ENCODE data around the gene KRTAP4-8. TPM values are rescaled to one million over a fixed set of nuclear protein-coding genes. Genes with fewer than 3 reads are reported as not detected.

Gene KRTAP4-8
- total and polyA plus RNA-seq, 2 of the 8 experiments (the other 6 are each of a cell fraction or from before 2014, with no cell fraction given) = not detected

DNA sequence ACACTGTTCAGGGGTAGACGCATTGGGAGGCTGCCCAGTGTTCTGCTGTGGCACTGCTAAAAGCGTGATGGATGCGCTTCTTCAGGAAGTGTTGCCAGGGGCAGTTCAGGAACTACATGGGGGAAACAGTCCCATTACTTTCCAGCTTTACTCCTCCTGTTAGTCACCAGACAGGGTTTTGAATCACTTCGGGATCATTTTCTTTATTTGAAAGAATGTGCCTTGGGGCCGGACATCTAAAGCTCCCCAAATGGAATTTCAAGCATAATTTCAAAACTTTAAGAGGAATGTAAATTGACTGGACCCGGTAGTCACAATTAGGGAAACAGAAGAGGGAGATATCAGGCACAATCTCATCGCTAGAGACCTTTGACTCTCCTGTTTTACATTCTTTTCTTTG is 49.5 kb downstream of the KRTAP4-8 start:
- H2AK5ac ChIP-seq (ENCODE audit: low read depth, low read length) = no peak overlapping the region
- H2BK5ac ChIP-seq (ENCODE audit: low read depth, low read length) = no peak overlapping the region
- no peak overlapping the region for H3K56ac ChIP-seq (replicated peaks; ENCODE audit: insufficient read length, low read depth, low read length)
- no peaks in the 10 kb centered on the region for H4K20me1 ChIP-seq (replicated peaks in 1 of 2; ENCODE audit: control insufficient read depth in 1 of 2, insufficient read depth in 2 of 2, low read length in 2 of 2)
- no peak overlapping the region for H2BK120ac ChIP-seq (replicated peaks; ENCODE audit: low read depth, low read length)
- 0 out of 2 replicates have a peak overlapping the region, but pooled peaks have one; percentile 40 for H2AFZ ChIP-seq (ENCODE audit: low read length)
- H3K79me1 ChIP-seq (ENCODE audit: low read depth, low read length) = no peaks in the 10 kb centered on the region
- peak overlapping the region; percentile 19 for H4K91ac ChIP-seq (replicated peaks; ENCODE audit: insufficient read length, low read length)
- no peak overlapping the region for H2BK15ac ChIP-seq (ENCODE audit: low read length)
- H3K9ac ChIP-seq (replicated peaks in 1 of 4; ENCODE audit: extremely low read depth in 1 of 4, low read depth in 3 of 4, low read length in 3 of 4) = no peak overlapping the region
- H3K18ac ChIP-seq (ENCODE audit: extremely low read depth, low read length) = no peak overlapping the region; the same call in 1 of the 2 replicates
- H2BK20ac ChIP-seq (ENCODE audit: low read length) = no peak overlapping the region
- H3K23me2 ChIP-seq (ENCODE audit: low read depth, low read length) = no peaks in the 10 kb centered on the region
- H3K14ac ChIP-seq (ENCODE audit: insufficient read length) = no peak overlapping the region
- H3K4me3 ChIP-seq (ENCODE audit: extremely low read depth in 1 of 4, insufficient read depth in 2 of 4, low read depth in 3 of 4, low read length in 4 of 4) = no peak overlapping the region
- H3K27me3 ChIP-seq (replicated peaks in 1 of 4; ENCODE audit: control insufficient read depth in 3 of 4, extremely low read depth in 1 of 4, insufficient read depth in 3 of 4, low read length in 3 of 4) = no peaks in the 10 kb centered on the region
- H2BK12ac ChIP-seq (ENCODE audit: low read depth, low read length) = no peak overlapping the region
- ChIA-PET POLR2A (ENCODE audit: partially characterized antibody) (no interaction called here), CTCF (ENCODE audit: partially characterized antibody) (interaction anchor here (0.7 to 1.0 kb wide), 4 partner anchors 10 to 182 kb away, joined by 3 read pairs; no protein-coding TSS in a partner anchor)
- WGBS, 2 experiments (ENCODE audit: extremely low coverage in 1 of 2, insufficient coverage in 1 of 2, insufficient read length in 1 of 2, insufficient replicate concordance in 2 of 2, low coverage in 1 of 2, low lambda C conversion rate in 2 of 2, missing lambda C conversion rate in 1 of 2) = 82% methylated on average over 7 of the region's 7 CpGs; no CpG with 5 or more reads in 1 of the 2 experiments
- no peak overlapping the region for H3K4ac ChIP-seq (replicated peaks; ENCODE audit: insufficient read length, low read depth, low read length)
- H3K4me2 ChIP-seq (ENCODE audit: insufficient read depth in 1 of 2, low read depth in 2 of 2, low read length in 2 of 2) = no peak overlapping the region
- DNase-seq (ENCODE audit: low read depth in 1 of 2, low spot score in 2 of 2) = no peak
- FAIRE-seq = no peak
- no peaks in the 10 kb centered on the region for H3K36me3 ChIP-seq (ENCODE audit: control insufficient read depth in 2 of 4, insufficient read depth in 4 of 4, low read length in 3 of 4)
- H4K8ac ChIP-seq (ENCODE audit: extremely low read depth, insufficient read depth, low read length) = no peak overlapping the region
- H3K9me3 ChIP-seq (ENCODE audit: insufficient read depth in 2 of 2, low read depth in 1 of 2, low read length in 1 of 2) = no peaks in the 10 kb centered on the region
- no peak overlapping the region for H3K23ac ChIP-seq (ENCODE audit: insufficient read length)
- TF ChIP-seq RAD21 (IDR thresholded peaks at IDR 0.05 in 1 of 2, conservative IDR thresholded peaks at IDR 0.05 in 1 of 2; ENCODE audit: low read depth in 2 of 2, low read length in 2 of 2) = no peak
- H4K5ac ChIP-seq (ENCODE audit: insufficient read length, low read depth, low read length) = no peak overlapping the region
- H3K4me1 ChIP-seq (replicated peaks in 1 of 4; ENCODE audit: control insufficient read depth in 3 of 4, insufficient read depth in 4 of 4, low read length in 3 of 4) = peaks cover 0 to 2% (median 0%) of the 10 kb centered on the region in 4 experiments; a peak in 1 of 7 replicates
- no peak overlapping the region for H3K27ac ChIP-seq (ENCODE audit: low read depth, low read length)
- no peaks in the 10 kb centered on the region for H3K79me2 ChIP-seq (ENCODE audit: control insufficient read depth in 1 of 2, insufficient read depth in 2 of 2, low read length in 2 of 2)

Other genes starting within 250 kb of the KRTAP4-8 start
Only the 30 nearest of the 38 such genes appear.
- not detected in 2 replicates for gene KRT39, start 131.2 kb downstream of the KRTAP4-8 start, total RNA-seq (2021; fragmentation: NEBNext Ultra II Directional; extraction: Animal tissue kit (Norgen Biotek cat#: 25700))
- not detected in 2 replicates for gene KRT39, start 131.2 kb downstream of the KRTAP4-8 start, polyA plus RNA-seq (2011; rRNA removed)
- gene KRT40, start 113.8 kb downstream of the KRTAP4-8 start, total RNA-seq (2021; fragmentation: NEBNext Ultra II Directional; extraction: Animal tissue kit (Norgen Biotek cat#: 25700)) = not detected in 2 replicates
- not detected in 2 replicates for gene KRT40, start 113.8 kb downstream of the KRTAP4-8 start, polyA plus RNA-seq (2011; rRNA removed)
- gene KRTAP3-3, start 104.0 kb downstream of the KRTAP4-8 start, total RNA-seq (2021; fragmentation: NEBNext Ultra II Directional; extraction: Animal tissue kit (Norgen Biotek cat#: 25700)) = not detected in 2 replicates
- gene KRTAP3-3, start 104.0 kb downstream of the KRTAP4-8 start, polyA plus RNA-seq (2011; rRNA removed) = not detected in 2 replicates
- not detected in 2 replicates for gene KRTAP3-2, start 98.2 kb downstream of the KRTAP4-8 start, total RNA-seq (2021; fragmentation: NEBNext Ultra II Directional; extraction: Animal tissue kit (Norgen Biotek cat#: 25700))
- not detected in 2 replicates for gene KRTAP3-2, start 98.2 kb downstream of the KRTAP4-8 start, polyA plus RNA-seq (2011; rRNA removed)
- gene KRTAP3-1, start 89.0 kb downstream of the KRTAP4-8 start, total RNA-seq (2021; fragmentation: NEBNext Ultra II Directional; extraction: Animal tissue kit (Norgen Biotek cat#: 25700)) = not detected in 2 replicates
- gene KRTAP3-1, start 89.0 kb downstream of the KRTAP4-8 start, polyA plus RNA-seq (2011; rRNA removed) = not detected in 2 replicates
- not detected in 2 replicates for gene KRTAP1-5, start 70.9 kb downstream of the KRTAP4-8 start, total RNA-seq (2021; fragmentation: NEBNext Ultra II Directional; extraction: Animal tissue kit (Norgen Biotek cat#: 25700))
- not detected in 2 replicates for gene KRTAP1-5, start 70.9 kb downstream of the KRTAP4-8 start, polyA plus RNA-seq (2011; rRNA removed)
- not detected in 2 replicates for gene KRTAP1-4, start 67.9 kb downstream of the KRTAP4-8 start, total RNA-seq (2021; fragmentation: NEBNext Ultra II Directional; extraction: Animal tissue kit (Norgen Biotek cat#: 25700))
- not detected in 2 replicates for gene KRTAP1-4, start 67.9 kb downstream of the KRTAP4-8 start, polyA plus RNA-seq (2011; rRNA removed)
- gene KRTAP1-3, start 63.3 kb downstream of the KRTAP4-8 start, total RNA-seq (2021; fragmentation: NEBNext Ultra II Directional; extraction: Animal tissue kit (Norgen Biotek cat#: 25700)) = not detected in 2 replicates
- not detected in 2 replicates for gene KRTAP1-3, start 63.3 kb downstream of the KRTAP4-8 start, polyA plus RNA-seq (2011; rRNA removed)
- not detected in 2 replicates for gene KRTAP1-1, start 56.7 kb downstream of the KRTAP4-8 start, total RNA-seq (2021; fragmentation: NEBNext Ultra II Directional; extraction: Animal tissue kit (Norgen Biotek cat#: 25700))
- not detected in 2 replicates for gene KRTAP1-1, start 56.7 kb downstream of the KRTAP4-8 start, polyA plus RNA-seq (2011; rRNA removed)
- not detected in 2 replicates for gene KRTAP2-1, start 50.8 kb downstream of the KRTAP4-8 start, total RNA-seq (2021; fragmentation: NEBNext Ultra II Directional; extraction: Animal tissue kit (Norgen Biotek cat#: 25700))
- gene KRTAP2-1, start 50.8 kb downstream of the KRTAP4-8 start, polyA plus RNA-seq (2011; rRNA removed) = not detected in 2 replicates
- gene KRTAP2-2, start 42.9 kb downstream of the KRTAP4-8 start, total RNA-seq (2021; fragmentation: NEBNext Ultra II Directional; extraction: Animal tissue kit (Norgen Biotek cat#: 25700)) = not detected in 2 replicates
- not detected in 2 replicates for gene KRTAP2-2, start 42.9 kb downstream of the KRTAP4-8 start, polyA plus RNA-seq (2011; rRNA removed)
- gene KRTAP2-3, start 38.0 kb downstream of the KRTAP4-8 start, total RNA-seq (2021; fragmentation: NEBNext Ultra II Directional; extraction: Animal tissue kit (Norgen Biotek cat#: 25700)) = not detected in 2 replicates
- not detected in 2 replicates for gene KRTAP2-3, start 38.0 kb downstream of the KRTAP4-8 start, polyA plus RNA-seq (2011; rRNA removed)
- gene KRTAP2-4, start 32.3 kb downstream of the KRTAP4-8 start, total RNA-seq (2021; fragmentation: NEBNext Ultra II Directional; extraction: Animal tissue kit (Norgen Biotek cat#: 25700)) = not detected in 2 replicates
- not detected in 2 replicates for gene KRTAP2-4, start 32.3 kb downstream of the KRTAP4-8 start, polyA plus RNA-seq (2011; rRNA removed)
- not detected in 2 replicates for gene KRTAP4-7, start 14.0 kb downstream of the KRTAP4-8 start, total RNA-seq (2021; fragmentation: NEBNext Ultra II Directional; extraction: Animal tissue kit (Norgen Biotek cat#: 25700))
- not detected in 2 replicates for gene KRTAP4-7, start 14.0 kb downstream of the KRTAP4-8 start, polyA plus RNA-seq (2011; rRNA removed)
- gene KRTAP4-16, start 4.1 kb upstream of the KRTAP4-8 start, total RNA-seq (2021; fragmentation: NEBNext Ultra II Directional; extraction: Animal tissue kit (Norgen Biotek cat#: 25700)) = not detected in 2 replicates
- gene KRTAP4-16, start 4.1 kb upstream of the KRTAP4-8 start, polyA plus RNA-seq (2011; rRNA removed) = not detected in 2 replicates
- not detected in 2 replicates for gene KRTAP4-9, start 7.2 kb upstream of the KRTAP4-8 start, total RNA-seq (2021; fragmentation: NEBNext Ultra II Directional; extraction: Animal tissue kit (Norgen Biotek cat#: 25700))
- gene KRTAP4-9, start 7.2 kb upstream of the KRTAP4-8 start, polyA plus RNA-seq (2011; rRNA removed) = 0.06 TPM in 1 of 2 replicates, not detected in the other
- not detected in 2 replicates for gene KRTAP4-11, start 20.2 kb upstream of the KRTAP4-8 start, total RNA-seq (2021; fragmentation: NEBNext Ultra II Directional; extraction: Animal tissue kit (Norgen Biotek cat#: 25700))
- gene KRTAP4-11, start 20.2 kb upstream of the KRTAP4-8 start, polyA plus RNA-seq (2011; rRNA removed) = not detected in 2 replicates
- not detected in 2 replicates for gene KRTAP4-12, start 26.0 kb upstream of the KRTAP4-8 start, total RNA-seq (2021; fragmentation: NEBNext Ultra II Directional; extraction: Animal tissue kit (Norgen Biotek cat#: 25700))
- not detected in 2 replicates for gene KRTAP4-12, start 26.0 kb upstream of the KRTAP4-8 start, polyA plus RNA-seq (2011; rRNA removed)
- gene KRTAP4-6, start 42.4 kb upstream of the KRTAP4-8 start, total RNA-seq (2021; fragmentation: NEBNext Ultra II Directional; extraction: Animal tissue kit (Norgen Biotek cat#: 25700)) = not detected in 2 replicates
- gene KRTAP4-6, start 42.4 kb upstream of the KRTAP4-8 start, polyA plus RNA-seq (2011; rRNA removed) = not detected in 2 replicates
- gene KRTAP4-5, start 51.7 kb upstream of the KRTAP4-8 start, total RNA-seq (2021; fragmentation: NEBNext Ultra II Directional; extraction: Animal tissue kit (Norgen Biotek cat#: 25700)) = not detected in 2 replicates
- not detected in 2 replicates for gene KRTAP4-5, start 51.7 kb upstream of the KRTAP4-8 start, polyA plus RNA-seq (2011; rRNA removed)
- gene KRTAP4-4, start 62.6 kb upstream of the KRTAP4-8 start, total RNA-seq (2021; fragmentation: NEBNext Ultra II Directional; extraction: Animal tissue kit (Norgen Biotek cat#: 25700)) = not detected in 2 replicates
- not detected in 2 replicates for gene KRTAP4-4, start 62.6 kb upstream of the KRTAP4-8 start, polyA plus RNA-seq (2011; rRNA removed)
- gene KRTAP4-3, start 70.1 kb upstream of the KRTAP4-8 start, total RNA-seq (2021; fragmentation: NEBNext Ultra II Directional; extraction: Animal tissue kit (Norgen Biotek cat#: 25700)) = not detected in 2 replicates
- not detected in 2 replicates for gene KRTAP4-3, start 70.1 kb upstream of the KRTAP4-8 start, polyA plus RNA-seq (2011; rRNA removed)
- gene KRTAP4-2, start 80.1 kb upstream of the KRTAP4-8 start, total RNA-seq (2021; fragmentation: NEBNext Ultra II Directional; extraction: Animal tissue kit (Norgen Biotek cat#: 25700)) = not detected in 2 replicates
- not detected in 2 replicates for gene KRTAP4-2, start 80.1 kb upstream of the KRTAP4-8 start, polyA plus RNA-seq (2011; rRNA removed)
- not detected in 2 replicates for gene KRTAP4-1, start 86.8 kb upstream of the KRTAP4-8 start, total RNA-seq (2021; fragmentation: NEBNext Ultra II Directional; extraction: Animal tissue kit (Norgen Biotek cat#: 25700))
- 0.16 TPM in 1 of 2 replicates, not detected in the other for gene KRTAP4-1, start 86.8 kb upstream of the KRTAP4-8 start, polyA plus RNA-seq (2011; rRNA removed)
- gene KRTAP9-1, start 91.7 kb upstream of the KRTAP4-8 start, total RNA-seq (2021; fragmentation: NEBNext Ultra II Directional; extraction: Animal tissue kit (Norgen Biotek cat#: 25700)) = not detected in 2 replicates
- gene KRTAP9-1, start 91.7 kb upstream of the KRTAP4-8 start, polyA plus RNA-seq (2011; rRNA removed) = not detected in 2 replicates
- gene KRTAP9-2, start 128.5 kb upstream of the KRTAP4-8 start, total RNA-seq (2021; fragmentation: NEBNext Ultra II Directional; extraction: Animal tissue kit (Norgen Biotek cat#: 25700)) = not detected in 2 replicates
- not detected in 2 replicates for gene KRTAP9-2, start 128.5 kb upstream of the KRTAP4-8 start, polyA plus RNA-seq (2011; rRNA removed)
- not detected in 2 replicates for gene KRTAP9-3, start 134.3 kb upstream of the KRTAP4-8 start, total RNA-seq (2021; fragmentation: NEBNext Ultra II Directional; extraction: Animal tissue kit (Norgen Biotek cat#: 25700))
- not detected in 2 replicates for gene KRTAP9-3, start 134.3 kb upstream of the KRTAP4-8 start, polyA plus RNA-seq (2011; rRNA removed)
- gene KRTAP9-8, start 139.9 kb upstream of the KRTAP4-8 start, total RNA-seq (2021; fragmentation: NEBNext Ultra II Directional; extraction: Animal tissue kit (Norgen Biotek cat#: 25700)) = not detected in 2 replicates
- gene KRTAP9-8, start 139.9 kb upstream of the KRTAP4-8 start, polyA plus RNA-seq (2011; rRNA removed) = not detected in 2 replicates
- gene KRTAP9-4, start 151.5 kb upstream of the KRTAP4-8 start, total RNA-seq (2021; fragmentation: NEBNext Ultra II Directional; extraction: Animal tissue kit (Norgen Biotek cat#: 25700)) = not detected in 2 replicates
- 0.13 TPM in 1 of 2 replicates, not detected in the other for gene KRTAP9-4, start 151.5 kb upstream of the KRTAP4-8 start, polyA plus RNA-seq (2011; rRNA removed)
- gene KRTAP9-9, start 157.2 kb upstream of the KRTAP4-8 start, total RNA-seq (2021; fragmentation: NEBNext Ultra II Directional; extraction: Animal tissue kit (Norgen Biotek cat#: 25700)) = not detected in 2 replicates
- not detected in 2 replicates for gene KRTAP9-9, start 157.2 kb upstream of the KRTAP4-8 start, polyA plus RNA-seq (2011; rRNA removed)